GM18861 (cell line): Measurements from ENCODE around the gene TTC28.

Experiments
- ATAC-seq: cut with Tn5 transposase; IDR thresholded peaks from one replicate; pipeline ENCODE4 v1.9.1; 2021; ENCODE audit not compliant: unreplicated experiment

The TTC28 gene

DNA sequence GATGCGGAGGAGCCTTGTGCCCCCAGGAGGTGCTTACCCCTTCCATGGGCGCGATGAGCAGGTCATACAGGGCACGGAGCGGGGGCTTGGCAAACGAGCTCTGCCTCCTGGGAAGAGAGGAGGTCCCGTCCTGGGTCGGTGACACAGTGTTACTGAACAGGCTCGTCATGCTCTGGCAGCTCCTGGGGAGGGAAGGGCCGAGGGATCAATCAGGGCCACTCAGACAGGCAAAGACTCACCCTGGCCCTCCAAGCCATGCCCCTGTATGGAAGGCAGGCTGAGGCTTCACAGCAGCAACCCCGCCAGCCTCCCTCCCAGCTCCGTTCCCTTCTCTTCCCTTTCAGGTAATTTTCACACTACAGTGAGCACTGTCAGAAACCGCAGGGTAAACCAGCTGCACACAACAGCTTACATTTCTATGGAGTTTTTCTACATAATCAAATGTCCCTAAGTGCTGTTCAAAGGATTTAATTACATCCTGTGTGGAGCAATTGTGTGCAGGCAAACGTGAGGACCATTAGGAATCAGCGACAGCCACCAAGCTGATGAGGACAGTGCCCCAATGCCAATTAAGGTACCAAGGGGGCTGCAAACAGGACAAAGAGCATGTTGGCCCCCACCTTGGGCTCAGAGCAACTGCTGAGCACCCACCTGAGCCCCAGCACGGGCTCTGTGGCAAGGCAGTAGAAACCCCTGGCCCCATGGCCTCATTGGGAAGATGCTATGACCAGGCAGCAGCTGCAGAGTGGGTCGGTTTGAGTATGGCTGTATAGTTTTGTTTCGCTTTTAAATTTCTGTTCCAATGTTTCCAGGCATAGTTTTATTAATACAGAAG is 665.2 kb downstream of the TTC28 start:
- no peak for ATAC-seq

DNA sequence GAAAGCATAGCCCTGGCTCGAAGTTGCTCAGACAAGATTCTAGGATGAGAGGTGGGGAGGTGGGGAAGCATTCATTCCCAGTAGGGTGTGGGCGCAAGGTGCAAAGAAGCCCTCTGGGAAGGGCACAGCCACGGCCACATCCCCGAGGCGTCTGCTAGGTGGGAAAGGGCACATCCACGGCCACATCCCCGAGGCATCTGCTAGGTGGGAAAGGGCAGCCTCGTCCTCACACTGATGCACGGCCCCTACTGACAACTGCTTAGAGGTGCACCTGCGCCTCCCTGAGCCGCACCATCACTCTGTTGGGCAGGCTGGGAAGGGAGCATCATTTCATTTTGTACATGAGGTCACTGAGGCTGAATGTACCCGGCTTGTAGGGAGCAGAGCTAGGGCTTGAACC is 666.0 kb downstream of the TTC28 start:
- ATAC-seq, result no peak

DNA sequence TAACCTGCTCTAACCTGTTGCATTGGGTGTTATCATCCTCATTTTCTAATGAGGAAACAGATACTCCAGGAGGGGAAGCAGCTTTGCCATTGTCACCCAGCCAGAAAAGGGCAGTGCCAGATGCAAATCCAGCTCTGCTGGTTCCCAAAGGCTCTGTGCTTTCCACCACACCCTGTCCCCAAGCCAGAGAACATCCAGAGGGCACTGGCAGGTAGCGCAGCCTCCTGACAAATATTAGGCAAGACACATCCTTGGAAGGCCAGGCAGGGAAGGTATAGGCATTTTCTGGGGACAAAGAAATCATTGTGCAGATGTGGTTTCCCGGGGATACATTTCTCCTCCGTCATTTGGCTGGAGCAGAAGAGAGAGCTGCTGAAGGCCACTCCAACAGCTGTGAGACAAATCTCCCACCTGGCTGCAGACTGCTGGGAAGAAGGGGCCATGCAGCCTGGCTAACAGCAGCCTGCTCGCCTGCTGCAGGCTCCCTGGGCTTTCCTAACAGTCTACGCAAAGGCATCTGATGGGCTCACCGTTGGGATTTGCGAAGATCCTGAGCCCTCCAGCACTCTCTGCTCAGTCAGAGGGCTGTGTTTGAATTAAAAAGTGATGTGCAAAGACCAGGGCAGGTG is 666.7 kb downstream of the TTC28 start:
- no peak for ATAC-seq

DNA sequence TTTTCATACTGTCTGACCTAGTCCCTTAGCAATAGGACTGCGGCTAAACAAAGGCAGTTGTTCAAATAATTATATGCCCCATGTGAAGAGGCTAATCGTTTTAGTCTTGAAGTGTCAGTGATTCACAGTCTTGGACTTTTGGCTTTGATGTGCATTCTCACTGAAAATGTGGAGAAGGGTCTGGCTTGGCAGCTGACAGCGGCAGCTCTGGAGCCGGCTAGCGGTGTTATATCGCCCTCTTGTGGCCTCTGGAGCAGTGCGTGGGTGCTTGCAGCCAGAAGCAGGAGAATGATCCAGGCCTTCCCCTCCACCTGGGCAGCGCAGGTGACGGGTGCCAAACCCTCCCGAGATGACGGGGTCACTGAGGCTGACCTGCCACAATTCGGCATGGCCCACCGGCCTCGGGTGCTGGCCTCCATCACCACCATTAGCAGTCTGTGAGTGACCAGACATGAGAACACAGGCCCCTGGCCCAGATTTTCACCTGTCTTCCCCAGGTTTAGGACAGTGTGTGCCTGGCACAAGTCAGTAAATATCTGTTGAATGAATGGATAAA is 670.3 kb downstream of the TTC28 start:
- no peak for ATAC-seq

DNA sequence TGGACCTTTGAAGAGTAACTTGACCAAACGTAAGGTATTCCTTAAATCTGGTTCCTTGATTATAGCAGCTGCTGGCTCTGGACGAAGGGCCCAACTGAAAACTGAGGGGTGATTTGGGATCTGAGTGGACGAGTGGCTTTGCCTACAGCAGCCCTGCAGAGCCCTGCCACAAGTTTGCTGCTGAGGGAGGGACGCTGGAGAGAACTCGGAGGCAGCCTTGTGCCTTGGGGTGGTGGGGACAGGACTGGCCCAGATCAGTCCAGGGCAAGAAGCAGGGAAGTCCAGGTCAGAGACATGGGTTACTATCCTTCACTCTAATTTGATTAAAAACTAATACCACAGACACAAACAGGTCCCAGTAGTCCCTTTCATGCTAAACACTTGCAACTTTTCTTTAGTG is 671.0 kb downstream of the TTC28 start:
- no peak for ATAC-seq

DNA sequence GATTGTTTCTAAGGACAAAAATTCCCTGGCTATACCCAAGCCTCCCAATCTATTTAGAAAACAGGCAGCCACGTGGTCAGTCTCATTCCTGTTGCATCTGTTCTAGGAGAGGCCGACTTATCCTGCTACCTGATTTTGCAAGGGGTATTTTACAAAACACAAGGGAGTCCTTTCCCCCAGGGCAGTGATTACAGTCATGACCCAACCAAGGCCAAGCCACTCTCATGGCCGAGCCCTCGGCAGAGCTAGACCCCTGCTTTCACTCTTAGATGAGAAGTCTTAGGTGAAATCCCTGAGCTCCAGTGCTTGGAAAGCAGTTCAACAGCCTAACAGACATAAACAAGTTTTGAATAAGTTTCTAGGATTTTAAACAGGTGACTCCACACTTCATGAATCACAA is 671.6 kb downstream of the TTC28 start:
- no peak for ATAC-seq

DNA sequence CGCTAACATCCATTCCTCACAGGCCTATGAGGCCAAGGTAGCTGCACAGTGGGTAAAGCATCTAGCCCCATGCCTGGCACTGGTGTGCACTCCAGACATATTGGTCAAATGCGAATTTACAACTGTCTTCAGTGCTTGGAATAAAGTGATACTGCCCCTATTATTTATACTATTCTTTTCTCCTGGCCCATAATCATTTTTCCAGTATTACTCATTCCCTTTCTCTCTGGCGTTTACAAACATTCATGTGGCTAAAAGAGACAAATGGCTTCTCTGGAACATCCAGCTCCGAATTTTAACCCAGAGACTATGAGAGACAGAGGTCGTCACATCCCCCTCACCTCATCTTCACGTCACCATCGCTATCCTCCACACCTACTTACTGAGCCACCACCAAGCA is 673.4 kb downstream of the TTC28 start:
- ATAC-seq, result no peak

DNA sequence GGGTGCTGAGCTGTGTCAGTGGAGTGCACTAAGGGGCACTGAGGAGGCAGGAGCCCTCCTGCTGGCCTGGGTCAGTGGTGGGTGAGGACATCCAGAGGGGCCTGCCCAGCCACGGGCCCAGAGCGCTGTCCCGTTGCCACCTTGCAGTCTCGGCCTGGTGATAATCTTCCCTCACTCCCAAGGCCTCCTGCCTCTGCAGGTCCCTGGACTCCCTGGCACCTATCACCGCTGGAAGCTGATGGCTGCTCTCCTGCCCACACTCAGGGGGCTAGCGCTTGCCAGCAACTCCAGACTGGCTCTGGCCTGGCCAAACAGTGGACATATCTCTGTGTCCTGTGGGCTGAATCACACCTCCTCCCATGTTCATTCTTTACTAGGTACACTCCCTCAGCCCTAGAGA is 674.1 kb downstream of the TTC28 start:
- ATAC-seq, result no peak

DNA sequence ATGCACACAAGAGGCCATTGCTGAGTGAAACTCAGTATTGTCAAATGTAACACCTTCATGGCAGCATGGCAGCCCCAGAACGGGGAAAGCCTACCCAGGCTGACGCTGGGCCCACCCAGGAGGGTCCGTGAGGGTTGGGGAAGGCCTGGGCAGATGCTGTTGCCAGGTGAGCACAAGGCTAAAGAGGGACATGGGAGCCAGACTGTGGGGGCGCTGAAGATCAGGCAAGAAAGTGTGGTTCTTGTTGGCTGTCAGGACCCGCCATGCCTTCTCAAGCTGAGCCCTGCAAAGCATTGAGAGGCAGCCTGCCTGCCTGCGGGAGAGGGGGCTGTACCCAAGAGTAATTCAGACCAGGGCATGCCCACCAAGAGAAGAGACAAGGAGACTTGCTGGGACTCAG is 675.6 kb downstream of the TTC28 start:
- no peak for ATAC-seq

DNA sequence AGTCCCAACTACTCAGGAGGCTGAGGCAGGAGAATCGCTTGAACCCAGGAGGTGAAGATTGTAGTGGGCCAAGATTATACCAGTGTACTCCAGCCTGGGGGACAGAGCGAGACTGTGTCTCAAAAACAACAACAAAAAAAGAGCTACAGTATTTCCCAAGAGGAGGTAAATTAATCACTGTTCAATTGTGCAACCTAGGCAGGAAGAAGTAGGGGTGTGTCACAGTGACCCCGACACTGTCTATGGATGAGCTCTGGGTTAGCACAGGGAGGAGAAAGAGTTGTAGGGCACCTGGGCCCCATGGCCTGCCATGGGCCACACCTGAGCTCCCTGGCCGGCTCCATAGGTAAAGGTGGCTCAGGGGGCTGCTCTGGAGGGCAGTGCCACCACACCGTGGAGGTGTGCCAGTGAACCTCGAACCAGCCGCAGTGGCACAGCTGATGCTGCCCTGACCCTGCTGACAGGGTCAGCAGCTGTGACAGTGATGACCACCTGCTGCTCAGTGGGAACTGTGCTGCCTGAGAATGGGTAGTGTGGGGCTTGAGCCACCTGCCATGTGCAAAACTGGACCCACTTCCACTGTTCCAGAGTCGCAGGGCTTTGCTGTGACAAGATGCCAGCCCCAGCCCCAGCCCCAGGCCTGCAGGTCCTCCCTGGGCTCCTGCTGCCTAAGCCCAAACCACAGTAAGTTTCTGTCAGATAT is 676.6 kb downstream of the TTC28 start:
- ATAC-seq, result no peak

DNA sequence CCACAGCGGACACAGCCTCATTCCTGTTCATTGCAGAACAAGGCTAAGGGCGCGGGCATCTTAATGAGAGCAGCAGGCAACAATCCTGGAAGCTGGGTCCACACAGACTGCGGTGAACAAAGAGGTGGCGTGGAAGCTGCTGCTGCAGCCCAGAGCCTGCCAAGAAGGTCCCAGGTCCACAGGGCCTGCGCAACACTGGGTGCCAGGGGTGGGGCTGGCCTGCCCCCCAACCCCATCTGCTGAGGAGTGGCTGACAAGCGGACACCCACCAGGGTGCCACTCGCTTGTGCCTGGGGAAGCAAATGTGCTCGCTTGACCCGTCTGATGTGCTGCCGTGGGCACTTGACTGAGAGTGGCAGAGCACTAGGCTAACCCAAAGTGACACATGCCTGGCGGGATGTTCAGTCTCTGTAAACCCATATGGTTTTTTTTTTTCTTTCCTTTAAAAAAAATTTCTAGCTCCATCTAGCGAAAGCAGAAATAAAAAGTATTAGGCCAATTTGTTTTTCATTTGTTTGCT is 677.4 kb downstream of the TTC28 start:
- no peak for ATAC-seq

DNA sequence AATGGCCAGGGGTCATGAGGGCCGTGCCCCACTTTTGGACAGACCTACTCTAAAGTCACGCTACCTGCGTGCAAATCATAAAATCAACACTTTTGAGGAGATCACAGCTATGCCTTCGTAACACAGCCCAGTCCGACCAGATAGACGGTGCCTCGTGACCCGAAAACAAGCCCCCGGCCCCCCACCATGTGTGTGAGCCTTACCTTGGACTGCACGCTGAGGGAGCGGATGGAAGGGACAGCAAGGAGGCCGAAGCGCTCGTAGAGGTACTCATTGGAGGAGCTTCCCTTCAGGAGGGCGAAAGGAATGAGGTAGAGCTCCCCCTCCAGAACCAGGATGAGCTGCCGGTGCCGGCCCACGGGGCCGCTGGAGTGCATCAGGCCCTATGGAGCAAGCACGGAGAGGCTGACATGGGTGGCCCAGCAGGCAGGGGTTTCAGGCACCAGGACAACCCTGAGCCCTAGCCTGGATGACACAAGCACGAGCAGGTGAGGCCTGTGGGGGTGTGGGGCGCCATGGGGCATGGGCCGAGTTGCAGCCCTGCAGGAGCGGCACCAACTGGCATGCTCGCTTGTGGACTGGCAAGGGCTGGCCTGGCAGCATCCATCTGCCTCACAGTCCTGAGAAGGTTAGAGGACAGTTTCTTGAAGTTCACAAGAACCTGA is 678.3 kb downstream of the TTC28 start:
- no peak for ATAC-seq

DNA sequence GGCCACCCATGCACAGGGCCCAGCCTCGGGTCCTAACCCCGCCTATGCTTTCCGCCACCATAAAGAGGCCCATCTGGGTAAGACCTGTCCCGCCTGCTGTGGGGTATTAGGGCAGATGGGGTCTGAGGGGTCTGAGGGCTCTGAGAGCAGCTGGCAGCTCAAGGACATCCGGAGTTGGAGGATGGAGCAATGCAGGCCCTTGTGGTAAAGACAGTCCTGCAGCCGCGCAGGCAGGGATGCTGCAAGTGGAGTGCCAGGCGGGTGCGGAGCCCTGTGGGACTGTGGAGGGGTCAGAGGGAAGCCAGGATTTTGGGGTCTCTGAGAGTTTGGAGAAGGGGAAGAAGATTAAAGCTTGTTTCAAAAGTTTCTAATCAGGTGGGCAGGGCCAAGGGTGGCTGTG is 679.3 kb downstream of the TTC28 start:
- no peak for ATAC-seq

DNA sequence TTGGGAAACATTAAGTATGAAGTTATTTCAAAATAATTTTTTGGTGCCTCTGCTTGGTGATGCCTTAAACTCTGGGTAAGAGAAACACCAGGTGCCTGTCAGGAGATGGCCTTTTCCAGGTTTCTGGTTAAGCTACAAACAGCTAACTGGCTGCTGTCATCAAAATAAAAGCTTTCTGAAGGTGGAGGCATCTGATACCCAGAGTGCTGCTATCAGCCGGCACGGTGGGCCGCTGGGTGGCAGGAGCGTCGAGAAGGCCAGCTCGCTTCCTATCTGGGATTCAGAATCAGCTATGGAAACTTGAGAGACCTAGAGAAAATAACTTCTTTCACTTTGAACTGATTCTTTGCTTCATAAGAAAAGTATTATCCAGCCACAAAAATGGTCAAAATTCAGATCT is 679.8 kb downstream of the TTC28 start:
- ATAC-seq, result no peak

DNA sequence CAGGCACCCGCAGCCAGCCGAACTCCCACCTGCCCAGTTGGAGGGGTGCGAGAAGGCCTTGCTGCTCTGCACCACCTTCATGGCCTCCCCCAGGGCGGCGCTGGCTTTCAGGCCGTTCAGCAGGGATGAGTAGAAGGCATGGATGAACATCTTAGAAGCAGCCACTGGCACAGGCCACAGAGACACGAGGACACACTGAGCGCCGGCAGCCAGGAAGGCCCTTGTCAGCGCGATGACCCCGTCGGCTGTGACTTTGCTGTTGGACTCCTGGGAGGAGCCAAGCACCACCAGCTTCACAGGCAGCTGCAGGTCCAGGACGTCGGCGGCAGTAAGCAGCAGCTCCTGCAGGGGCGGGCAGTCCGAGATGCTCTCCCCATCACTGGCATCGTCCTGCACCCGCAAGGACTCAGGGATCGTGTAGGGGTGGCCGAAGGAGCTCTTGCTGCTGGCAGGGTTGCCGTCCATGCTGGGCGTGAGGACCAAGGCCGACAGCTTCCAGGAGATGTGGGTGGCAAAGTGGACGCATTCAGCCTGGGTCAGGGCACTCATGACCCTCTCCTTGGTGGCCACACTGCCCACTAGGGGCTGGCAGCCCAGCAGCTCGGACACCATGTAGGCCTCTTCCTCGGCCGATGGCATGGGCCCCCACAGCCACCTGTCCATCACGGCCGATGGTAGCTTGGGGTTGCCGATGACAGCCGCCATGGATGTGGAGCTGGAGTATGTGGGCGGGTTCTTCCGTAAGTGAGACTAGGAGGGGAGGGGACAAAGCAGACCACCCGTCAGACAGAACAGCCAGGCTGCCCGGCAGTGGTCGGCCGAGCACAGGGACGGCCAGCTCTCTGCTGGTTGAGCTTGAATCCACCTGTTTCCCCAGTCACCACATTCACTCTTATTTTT is 680.9 kb downstream of the TTC28 start:
- ATAC-seq, result no peak

DNA sequence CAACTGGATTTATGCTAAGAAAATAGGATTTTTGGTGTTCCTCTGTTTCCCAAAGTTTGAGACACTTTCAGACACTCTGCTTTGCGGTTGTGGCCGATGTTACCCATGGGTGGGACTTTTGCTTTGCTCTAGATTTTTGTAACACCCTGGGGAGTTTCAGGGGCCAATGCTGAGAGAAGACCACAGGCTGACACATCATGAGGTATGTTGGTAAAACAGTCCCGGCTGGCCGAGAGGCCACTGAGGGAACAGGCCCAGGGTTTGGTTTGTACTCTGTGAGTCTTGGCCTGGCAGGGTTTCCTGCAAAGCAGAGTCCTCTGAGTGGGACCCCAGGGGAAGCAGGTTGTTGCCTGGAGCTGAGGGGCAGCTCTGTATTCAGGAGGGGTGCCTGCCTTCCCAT is 682.1 kb downstream of the TTC28 start:
- no peak for ATAC-seq

DNA sequence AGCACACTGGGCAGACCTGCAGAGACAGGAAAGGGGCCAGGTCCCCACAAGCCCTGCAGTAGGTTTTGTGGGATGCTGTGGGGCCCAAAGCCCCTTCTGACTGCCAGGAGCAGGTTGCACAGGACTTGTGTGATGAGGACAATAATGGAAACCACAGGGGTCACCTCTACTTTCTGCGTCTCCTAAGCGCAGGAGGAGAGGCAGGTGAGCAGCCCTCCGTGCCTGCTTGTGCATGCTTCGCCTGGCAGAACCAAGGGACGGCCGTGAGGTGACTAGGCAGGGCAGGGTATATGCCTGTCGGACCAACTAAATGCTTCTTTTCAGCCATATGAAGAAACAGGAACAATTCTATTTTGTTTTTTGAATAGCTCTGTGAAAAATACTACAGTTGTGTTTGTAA is 682.7 kb downstream of the TTC28 start:
- ATAC-seq, result no peak

DNA sequence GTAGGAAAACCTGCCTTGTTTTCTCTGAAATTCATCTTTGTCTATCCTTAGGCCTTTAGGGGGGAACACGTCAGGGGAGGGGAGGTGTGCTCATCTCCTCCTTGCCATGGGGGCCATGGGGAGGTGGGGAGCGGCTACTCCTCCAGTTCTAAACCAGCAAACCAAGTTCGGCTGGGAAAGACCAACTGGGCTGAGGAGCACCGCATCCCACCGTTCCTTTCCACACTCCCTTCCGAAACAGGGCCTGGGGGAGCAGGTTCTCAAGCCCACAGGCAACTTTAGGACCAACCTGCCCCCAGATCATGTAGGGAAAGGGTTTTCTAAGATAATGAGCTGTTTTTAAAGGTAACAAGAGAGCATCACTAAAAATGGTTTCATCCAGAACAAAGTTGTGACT is 683.1 kb downstream of the TTC28 start:
- ATAC-seq, result no peak

DNA sequence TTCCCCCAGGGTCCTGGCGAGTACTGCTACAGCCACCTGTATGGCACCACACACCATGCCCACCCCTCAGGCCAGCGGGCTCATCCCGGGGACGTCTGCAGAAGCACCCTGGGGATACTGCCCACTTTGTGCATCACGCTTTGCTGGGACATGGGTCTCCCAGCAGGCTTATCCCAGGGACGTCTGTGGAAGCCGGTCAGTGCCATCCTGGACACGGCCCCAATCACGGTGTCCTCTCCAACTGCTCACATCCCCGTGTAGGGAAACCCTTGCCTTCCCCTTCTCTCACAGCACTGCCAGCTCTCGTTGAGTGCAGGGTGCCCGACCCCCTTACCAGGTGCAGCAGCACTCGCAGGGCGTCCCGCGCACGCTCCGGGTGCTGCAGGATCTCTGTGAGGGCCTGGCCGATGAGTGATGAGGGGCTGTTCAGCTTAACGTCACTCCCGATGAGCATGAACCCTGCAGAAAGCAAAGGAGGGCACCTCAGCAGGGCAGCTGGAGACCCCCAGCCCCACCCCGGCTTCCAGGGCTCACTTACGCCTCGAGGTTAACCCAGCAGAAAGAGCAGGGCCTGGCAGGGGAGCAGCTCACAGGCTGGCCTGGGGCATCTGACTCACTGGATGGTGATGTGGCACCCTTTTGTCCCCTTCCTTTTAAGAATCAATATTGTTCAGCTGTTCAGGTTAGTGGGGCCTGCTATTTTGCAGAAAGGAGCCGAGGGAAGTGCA is 683.7 kb downstream of the TTC28 start:
- ATAC-seq, result no peak
